H9 (cell line): ENCODE results near the gene TMEM236. TPM values are rescaled to one million over a fixed set of nuclear protein-coding genes. Genes with fewer than 3 reads are reported as not detected.

Experiments used
- DNase-seq: peaks from one replicate; pipeline ENCODE4 v3.0.0-alpha.2; 2017
- H2AFZ ChIP-seq: one replicate; pipeline ENCODE4 v1.6.1; 2013; ENCODE audit warnings: mild to moderate bottlenecking, low read length, control low read depth, moderate library complexity
- H2AK5ac ChIP-seq: 2 replicates; pipeline ENCODE4 v1.6.1; 2013; ENCODE audit warnings: low read length, control low read depth, mixed read lengths; ENCODE audit not compliant: insufficient read length
- H2BK120ac ChIP-seq: one replicate; pipeline ENCODE4 v1.6.1; 2013; ENCODE audit warnings: low read depth, mild to moderate bottlenecking, low read length, control low read depth, inconsistent platforms; ENCODE audit not compliant: poor library complexity, severe bottlenecking
- H2BK12ac ChIP-seq: 2 replicates; pipeline ENCODE4 v1.6.1; 2013; ENCODE audit warnings: low read length, control low read depth, mixed read lengths, low read depth; ENCODE audit not compliant: insufficient read length
- H2BK15ac ChIP-seq: 2 replicates; pipeline ENCODE4 v1.6.1; 2013; ENCODE audit warnings: low read depth, low read length, control low read depth
- H2BK20ac ChIP-seq: one replicate; pipeline ENCODE4 v1.6.1; 2013; ENCODE audit warnings: low read depth, mild to moderate bottlenecking, low read length, control low read depth, inconsistent platforms; ENCODE audit not compliant: poor library complexity, severe bottlenecking
- H2BK5ac ChIP-seq: 2 replicates; pipeline ENCODE4 v1.6.1; 2013; ENCODE audit warnings: low read length, control low read depth, mixed read lengths; ENCODE audit not compliant: insufficient read length
- H3K14ac ChIP-seq: 2 replicates; pipeline ENCODE4 v1.6.1; 2013; ENCODE audit warnings: low read length, control low read depth; ENCODE audit not compliant: insufficient read depth
- H3K18ac ChIP-seq: 2 replicates; pipeline ENCODE4 v1.6.1; 2013; ENCODE audit warnings: low read depth, mild to moderate bottlenecking, mixed read lengths, low read length, control low read depth; ENCODE audit not compliant: insufficient read length
- H3K23ac ChIP-seq: 2 replicates; pipeline ENCODE4 v1.6.1; 2013; ENCODE audit warnings: low read length, control low read depth, mixed read lengths, low read depth; ENCODE audit not compliant: insufficient read length
- H3K23me2 ChIP-seq: 2 replicates; pipeline ENCODE4 v1.6.1; 2013; ENCODE audit warnings: low read depth, mild to moderate bottlenecking, mixed read lengths, low read length, control low read depth; ENCODE audit not compliant: insufficient read length, poor library complexity, severe bottlenecking
- H3K27ac ChIP-seq: 2 replicates; pipeline ENCODE4 v1.5.1; 2013; ENCODE audit warnings: low read length, control low read depth, mixed read lengths, low read depth; ENCODE audit not compliant: insufficient read length
- H3K27me3 ChIP-seq: 2 replicates; pipeline ENCODE4 v1.6.1; 2013; ENCODE audit warnings: low read length, control low read depth, inconsistent platforms; ENCODE audit not compliant: insufficient read depth
- H3K4ac ChIP-seq: 2 replicates; pipeline ENCODE4 v1.6.1; 2013; ENCODE audit warnings: low read depth, mild to moderate bottlenecking, control low read depth, inconsistent platforms, low read length, moderate library complexity
- H3K4me1 ChIP-seq: 2 replicates; pipeline ENCODE4 v1.6.1; 2013; ENCODE audit warnings: low read length, control low read depth, inconsistent platforms; ENCODE audit not compliant: insufficient read depth
- H3K4me2 ChIP-seq: 2 replicates; pipeline ENCODE4 v1.6.1; 2013; ENCODE audit warnings: low read length, control low read depth, mixed read lengths; ENCODE audit not compliant: insufficient read length, insufficient read depth
- H3K56ac ChIP-seq: 2 replicates; pipeline ENCODE4 v1.6.1; 2013; ENCODE audit warnings: low read depth, mild to moderate bottlenecking, mixed read lengths, low read length, control low read depth; ENCODE audit not compliant: insufficient read length
- H3K79me1 ChIP-seq: 2 replicates; pipeline ENCODE4 v1.6.1; 2013; ENCODE audit warnings: low read depth, mild to moderate bottlenecking, moderate library complexity, low read length, control low read depth, inconsistent platforms; ENCODE audit not compliant: insufficient read depth, poor library complexity, severe bottlenecking
- H3K79me2 ChIP-seq: 2 replicates; pipeline ENCODE4 v1.6.1; 2013; ENCODE audit warnings: low read length, control low read depth, inconsistent platforms; ENCODE audit not compliant: insufficient read depth
- H3K9ac ChIP-seq: 2 replicates; pipeline ENCODE4 v1.6.1; 2013; ENCODE audit warnings: low read length, control low read depth, mixed read lengths; ENCODE audit not compliant: insufficient read length; ENCODE audit errors: extremely low read depth
- H3K9me3 ChIP-seq: one replicate; pipeline ENCODE4 v1.6.1; 2013; ENCODE audit warnings: low read depth, low read length, inconsistent platforms; ENCODE audit not compliant: control insufficient read depth
- H3T11ph ChIP-seq: one replicate; pipeline ENCODE4 v1.6.1; 2013; ENCODE audit warnings: mild to moderate bottlenecking, low read length, control low read depth, inconsistent platforms
- H4K20me1 ChIP-seq: one replicate; pipeline ENCODE4 v1.6.1; 2013; ENCODE audit not compliant: control insufficient read depth, insufficient read length, insufficient read depth
- H4K5ac ChIP-seq: 2 replicates; pipeline ENCODE4 v1.6.1; 2013; ENCODE audit warnings: low read depth, mild to moderate bottlenecking, mixed read lengths, low read length, control low read depth; ENCODE audit not compliant: insufficient read length
- H4K8ac ChIP-seq: replicated peaks from 2 replicates; pipeline ENCODE4 v1.6.1; 2013; ENCODE audit warnings: low read length, control low read depth, mixed read lengths, low read depth; ENCODE audit not compliant: insufficient read length
- H4K91ac ChIP-seq: 2 replicates; pipeline ENCODE4 v1.6.1; 2013; ENCODE audit warnings: low read depth, mild to moderate bottlenecking, moderate library complexity, mixed read lengths, low read length, control low read depth; ENCODE audit not compliant: insufficient read length
- H3K27ac Mint-ChIP-seq, 3 experiments: 2 replicates in 2 of 3; 3 replicates in 1 of 3; pipeline ENCODE4 v1.8.0; 2020 to 2021; ENCODE audit warnings: mixed read lengths in 3 of 3, mild to moderate bottlenecking in 1 of 3, moderate library complexity in 1 of 3
- H3K27me3 Mint-ChIP-seq: 2 replicates; pipeline ENCODE4 v1.8.0; 2021; ENCODE audit warnings: low read depth, mild to moderate bottlenecking, moderate library complexity, mixed read lengths
- H3K36me3 Mint-ChIP-seq, 3 experiments: 2 replicates in 2 of 3; 3 replicates in 1 of 3; pipeline ENCODE4 v1.8.0; 2020 to 2021; ENCODE audit warnings: low read depth in 3 of 3, mixed read lengths in 3 of 3; ENCODE audit not compliant: insufficient read depth in 1 of 3
- H3K4me1 Mint-ChIP-seq, 2 experiments: 2 replicates each; pipeline ENCODE4 v1.8.0; 2020; ENCODE audit warnings: mixed read lengths in 2 of 2
- H3K4me3 Mint-ChIP-seq, 2 experiments: 2 replicates in 1 of 2; 3 replicates in 1 of 2; pipeline ENCODE4 v1.8.0; 2020 to 2021; ENCODE audit warnings: mild to moderate bottlenecking in 2 of 2, mixed read lengths in 2 of 2, moderate library complexity in 1 of 2
- H3K9me3 Mint-ChIP-seq, 2 experiments: 2 replicates in 1 of 2; 3 replicates in 1 of 2; pipeline ENCODE4 v1.8.0; 2020; ENCODE audit warnings: mild to moderate bottlenecking in 2 of 2, mixed read lengths in 2 of 2, moderate library complexity in 1 of 2
- WGBS: extraction: QIAGEN DNeasy Blood & Tissue Kit; methylation state at CpG from one replicate; pipeline ENCODE4 v1.1.7; 2013; ENCODE audit warnings: missing lambda C conversion rate, low lambda C conversion rate, mixed read lengths; ENCODE audit not compliant: insufficient read length; ENCODE audit errors: extremely low coverage; 5-methylcytosine and 5-hydroxymethylcytosine counted together
- total RNA-seq: library from RNA; stranded (reverse); gene quantifications from 2 replicates; pipeline ENCODE4 v1.2.1, GENCODE V29; 2021
- TF ChIP-seq, protein P1 (sequence below): fragments of 200-600 bp; sonication (generic); conservative IDR thresholded peaks from 3 replicates; pipeline ENCODE4 v1.8.0; 2021; ENCODE audit warnings: antibody characterized with exemption, mild to moderate bottlenecking

TMEM236 gene
- total RNA-seq, 1 experiment from 2014 or later, result not detected

DNA sequence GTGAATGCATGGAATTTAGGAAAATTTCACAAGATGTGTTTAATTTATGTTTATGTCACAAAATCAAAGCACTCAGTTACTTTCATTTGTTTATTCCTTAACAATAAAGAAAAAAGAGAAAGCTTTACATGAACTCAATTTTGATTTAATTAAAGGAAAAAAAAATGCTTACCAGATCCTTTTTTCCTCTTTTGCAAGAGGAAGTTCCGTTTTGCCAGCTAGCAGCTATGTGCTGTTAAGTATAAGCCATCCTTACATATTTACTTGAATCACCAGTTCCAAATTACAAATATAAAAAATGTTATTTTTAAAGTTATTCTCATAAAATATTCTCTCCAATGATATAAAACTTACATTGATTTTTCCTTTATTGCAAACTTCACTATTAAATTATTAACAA, 69.9 kb downstream of the TMEM236 start:
- Mint-ChIP-seq H3K36me3 (no peaks in the 10 kb centered on the region), H3K4me1 (no peaks in the 10 kb centered on the region), H3K4me3 (no peak overlapping the region), H3K9me3 (no peaks in the 10 kb centered on the region; a peak in 1 of 5 replicates), H3K27ac (no peak overlapping the region), H3K27me3 (no peaks in the 10 kb centered on the region)
- H3K4me2 ChIP-seq, result no peak overlapping the region
- H4K8ac ChIP-seq, result no peak overlapping the region
- WGBS, result no CpG with 5 or more reads among the region's 1 CpG
- H2BK12ac ChIP-seq, result no peak overlapping the region
- no peaks in the 10 kb centered on the region for H3K23me2 ChIP-seq
- no peaks in the 10 kb centered on the region for H3K4me1 ChIP-seq
- TF ChIP-seq, protein P1, sequence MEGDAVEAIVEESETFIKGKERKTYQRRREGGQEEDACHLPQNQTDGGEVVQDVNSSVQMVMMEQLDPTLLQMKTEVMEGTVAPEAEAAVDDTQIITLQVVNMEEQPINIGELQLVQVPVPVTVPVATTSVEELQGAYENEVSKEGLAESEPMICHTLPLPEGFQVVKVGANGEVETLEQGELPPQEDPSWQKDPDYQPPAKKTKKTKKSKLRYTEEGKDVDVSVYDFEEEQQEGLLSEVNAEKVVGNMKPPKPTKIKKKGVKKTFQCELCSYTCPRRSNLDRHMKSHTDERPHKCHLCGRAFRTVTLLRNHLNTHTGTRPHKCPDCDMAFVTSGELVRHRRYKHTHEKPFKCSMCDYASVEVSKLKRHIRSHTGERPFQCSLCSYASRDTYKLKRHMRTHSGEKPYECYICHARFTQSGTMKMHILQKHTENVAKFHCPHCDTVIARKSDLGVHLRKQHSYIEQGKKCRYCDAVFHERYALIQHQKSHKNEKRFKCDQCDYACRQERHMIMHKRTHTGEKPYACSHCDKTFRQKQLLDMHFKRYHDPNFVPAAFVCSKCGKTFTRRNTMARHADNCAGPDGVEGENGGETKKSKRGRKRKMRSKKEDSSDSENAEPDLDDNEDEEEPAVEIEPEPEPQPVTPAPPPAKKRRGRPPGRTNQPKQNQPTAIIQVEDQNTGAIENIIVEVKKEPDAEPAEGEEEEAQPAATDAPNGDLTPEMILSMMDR, result no peak
- no peaks in the 10 kb centered on the region for H3K9me3 ChIP-seq
- H4K5ac ChIP-seq, result no peak overlapping the region
- no peak overlapping the region for H4K91ac ChIP-seq
- no peak overlapping the region for H3K23ac ChIP-seq
- H3K9ac ChIP-seq, result no peak overlapping the region
- H2AK5ac ChIP-seq, result no peak overlapping the region
- no peak overlapping the region for H2BK120ac ChIP-seq
- DNase-seq, result no peak
- H4K20me1 ChIP-seq, result no peaks in the 10 kb centered on the region
- H2BK20ac ChIP-seq, result no peak overlapping the region
- H3K4ac ChIP-seq, result no peak overlapping the region
- H3K56ac ChIP-seq, result no peak overlapping the region
- no peak overlapping the region for H3K18ac ChIP-seq
- no peaks in the 10 kb centered on the region for H3K79me2 ChIP-seq
- no peak overlapping the region for H2AFZ ChIP-seq
- no peaks in the 10 kb centered on the region for H3K27me3 ChIP-seq
- no peak overlapping the region for H2BK15ac ChIP-seq
- no peak overlapping the region for H3K27ac ChIP-seq
- H2BK5ac ChIP-seq, result no peak overlapping the region
- no peak overlapping the region for H3T11ph ChIP-seq
- H3K14ac ChIP-seq, result no peak overlapping the region
- no peaks in the 10 kb centered on the region for H3K79me1 ChIP-seq
